ENCODE results near the gene NANP. TPM values are rescaled to one million over a fixed set of nuclear protein-coding genes. Genes with fewer than 3 reads are reported as not detected.

Gene NANP, protein sequence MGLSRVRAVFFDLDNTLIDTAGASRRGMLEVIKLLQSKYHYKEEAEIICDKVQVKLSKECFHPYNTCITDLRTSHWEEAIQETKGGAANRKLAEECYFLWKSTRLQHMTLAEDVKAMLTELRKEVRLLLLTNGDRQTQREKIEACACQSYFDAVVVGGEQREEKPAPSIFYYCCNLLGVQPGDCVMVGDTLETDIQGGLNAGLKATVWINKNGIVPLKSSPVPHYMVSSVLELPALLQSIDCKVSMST
- total RNA-seq, result 12.3 TPM

DNA sequence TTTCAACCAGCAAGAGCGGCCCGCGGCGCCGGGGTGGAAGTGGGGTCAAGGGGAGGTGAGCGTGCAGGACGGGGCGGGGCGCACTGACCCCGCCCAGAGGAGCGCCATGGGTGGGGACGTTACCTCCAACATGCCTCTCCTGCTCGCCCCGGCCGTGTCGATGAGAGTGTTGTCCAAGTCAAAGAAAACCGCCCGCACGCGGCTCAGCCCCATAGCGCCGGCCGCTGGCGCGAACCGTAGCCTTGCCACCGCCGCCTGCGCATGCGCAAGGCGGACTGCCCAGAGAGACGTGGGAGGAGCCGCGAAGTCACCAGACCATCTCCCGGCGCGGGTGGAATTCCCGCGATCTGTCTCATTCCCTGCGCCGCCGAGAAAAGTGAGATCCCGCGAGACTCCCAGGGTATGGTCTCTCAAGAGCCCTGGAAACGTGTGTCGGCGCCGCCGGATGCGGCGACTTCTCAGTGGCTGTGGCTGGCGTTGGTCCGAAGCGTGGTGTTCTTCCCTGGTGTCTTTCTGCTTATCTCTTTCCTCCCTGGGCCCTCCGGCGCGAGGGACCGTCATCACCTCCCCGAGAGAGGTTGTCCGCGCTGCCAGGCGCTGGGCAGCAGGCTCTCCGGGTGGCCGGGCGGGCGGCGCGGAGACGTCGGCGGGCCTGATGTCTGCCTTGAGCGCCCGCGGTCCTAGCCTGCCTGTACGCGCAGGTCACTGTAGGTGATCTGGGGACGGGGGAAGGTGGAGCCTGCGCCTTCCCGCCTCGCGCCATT lies at the start of gene NANP:
NANP (minus strand) TSS at position 279 of the 764 bp plus-strand sequence; CDS start at position 213, 66 bp downstream.

DNA sequence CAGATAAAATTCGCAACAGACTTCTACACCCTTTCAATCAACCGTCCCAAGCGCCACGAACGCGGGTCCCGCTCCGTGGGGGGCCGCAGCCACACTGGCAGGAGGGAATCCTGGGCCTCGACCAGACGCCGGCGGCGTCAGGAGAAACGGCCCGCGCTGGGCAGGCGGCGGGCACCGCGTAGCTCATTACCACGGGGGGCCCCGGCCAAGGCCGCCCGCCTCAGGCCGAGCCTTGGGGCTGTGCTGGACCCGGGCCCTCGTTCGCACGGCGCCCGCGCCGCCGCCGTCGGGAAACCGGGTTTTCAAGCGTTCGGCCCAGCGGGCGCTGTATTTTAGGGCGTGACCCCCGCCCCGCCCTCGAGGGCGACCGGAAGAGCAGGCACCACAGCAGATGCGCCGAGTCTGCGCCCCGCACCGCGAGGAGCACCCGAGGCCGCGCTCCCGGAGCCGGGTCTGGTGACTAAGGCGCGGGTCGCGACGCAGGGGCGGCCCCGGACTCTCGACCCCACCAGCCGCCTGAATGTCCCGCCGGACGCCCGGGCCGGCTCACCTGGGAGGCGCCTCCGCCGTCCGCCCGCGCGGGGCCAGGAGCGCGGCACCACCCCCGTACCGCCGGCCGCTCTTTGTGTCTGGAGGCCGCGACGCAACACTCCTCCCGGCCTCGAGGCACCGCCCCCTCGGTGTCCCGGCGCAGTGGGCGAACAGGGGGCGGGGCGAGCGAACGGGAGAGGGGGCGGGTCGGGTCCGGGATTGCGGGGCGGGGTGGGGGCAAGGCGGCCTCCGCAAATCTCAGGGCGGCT lies 38.7 kb downstream of the NANP start, which contains the start of gene NINL:
NINL (minus strand) TSS at position 627 of the 800 bp plus-strand sequence. CDS start 58,944 bp downstream, outside the sequence.

Other genes starting within 250 kb of the NANP start
- gene ABHD12, start 233.2 kb downstream of the NANP start, total RNA-seq, result 61.4 TPM
- gene GINS1, start 216.3 kb downstream of the NANP start, total RNA-seq, result 6.8 TPM
- 44.2 TPM for gene NINL, start 38.5 kb downstream of the NANP start, total RNA-seq
- gene ZNF337, start 72.8 kb upstream of the NANP start, total RNA-seq, result 44.3 TPM